PC-3 (cell line): ENCODE results near the gene BAIAP2. TPM values are rescaled to one million over a fixed set of nuclear protein-coding genes. Genes with fewer than 3 reads are reported as not detected.
A peak's percentile ranks its signal among the peaks of the same experiment; 100 is the strongest.

Experiments used
- ATAC-seq: fragments of 200-7000 bp; cut with Tn5 transposase; 2 replicates; pipeline ENCODE4 v1.9.1; 2020; ENCODE audit warnings: mild to moderate bottlenecking, moderate library complexity
- BruUV-seq: library from RNA; stranded (reverse); fragments of 400-500 nt; replicated peaks from 2 replicates; lab custom pipeline; 2021; lab: Mats Ljungman, UMichigan
- CTCF ChIA-PET: fragments of 300-600 bp; sonication (Branson Sonifier 250); formaldehyde crosslinking; loops from one replicate; lab custom pipeline; 2022; ENCODE audit warnings: antibody characterized with exemption; lab: Charles Lee
- POLR2A ChIA-PET: fragments of 300-600 bp; sonication (Branson Sonifier 250); formaldehyde crosslinking; loops from one replicate; lab custom pipeline; 2022; ENCODE audit warnings: antibody characterized with exemption; ENCODE audit not compliant: unreplicated experiment; lab: Charles Lee
- DNase-seq: peaks from one replicate; pipeline ENCODE4 v3.0.0-alpha.2; 2015
- H2AFZ ChIP-seq: fragments of 300-600 bp; sonication (generic); 2 replicates; pipeline ENCODE4 v1.6.0; 2016; ENCODE audit warnings: antibody characterized with exemption, low read length
- H3F3A ChIP-seq: fragments of 300-600 bp; sonication (generic); one replicate; pipeline ENCODE4 v1.6.0; 2017; ENCODE audit warnings: antibody characterized with exemption, low read length, control low read depth, mild to moderate bottlenecking; ENCODE audit not compliant: unreplicated experiment
- H3K27ac ChIP-seq: fragments of 300-600 bp; sonication (generic); 2 replicates; pipeline ENCODE4 v1.5.1; 2016; ENCODE audit warnings: mild to moderate bottlenecking, low read length
- H3K27me3 ChIP-seq: fragments of 300-600 bp; sonication (generic); 2 replicates; pipeline ENCODE4 v1.6.1; 2016; ENCODE audit warnings: low read length, mixed read lengths
- H3K36me3 ChIP-seq: fragments of 300-600 bp; sonication (generic); 2 replicates; pipeline ENCODE4 v1.6.1; 2016; ENCODE audit warnings: low read depth, mixed run types, low read length, mixed read lengths
- H3K4me1 ChIP-seq: fragments of 300-600 bp; sonication (generic); 2 replicates; pipeline ENCODE4 v1.5.1; 2016; ENCODE audit warnings: low read length; ENCODE audit not compliant: insufficient read depth
- H3K4me2 ChIP-seq: fragments of 300-600 bp; sonication (generic); 2 replicates; pipeline ENCODE4 v1.6.0; 2016; ENCODE audit warnings: low read length
- H3K4me3 ChIP-seq: fragments of 300-600 bp; sonication (generic); 2 replicates; pipeline ENCODE4 v1.5.1; 2016; ENCODE audit warnings: mild to moderate bottlenecking, low read length, mixed read lengths
- H3K79me2 ChIP-seq: fragments of 300-600 bp; sonication (generic); 2 replicates; pipeline ENCODE4 v1.6.1; 2017; ENCODE audit warnings: low read length, mixed read lengths
- H3K9ac ChIP-seq: fragments of 300-600 bp; sonication (generic); 2 replicates; pipeline ENCODE4 v1.6.0; 2016; ENCODE audit warnings: mild to moderate bottlenecking, low read length
- H3K9me2 ChIP-seq: fragments of 300-600 bp; sonication (generic); replicated peaks from 2 replicates; pipeline ENCODE4 v1.6.1; 2016; ENCODE audit warnings: mixed run types, low read length, mixed read lengths
- H3K9me3 ChIP-seq: fragments of 300-600 bp; sonication (generic); 2 replicates; pipeline ENCODE4 v1.6.1; 2016; ENCODE audit warnings: low read length, mixed read lengths
- H4K20me1 ChIP-seq: fragments of 300-600 bp; sonication (generic); 2 replicates; pipeline ENCODE4 v1.6.1; 2016; ENCODE audit warnings: low read length, mixed read lengths
- EZH2 ChIP-seq: fragments of 300-600 bp; sonication (generic); IDR thresholded peaks from one replicate; pipeline ENCODE4 v1.6.1; 2017; ENCODE audit warnings: antibody characterized with exemption, mild to moderate bottlenecking, low read length; ENCODE audit not compliant: unreplicated experiment
- EZH2phosphoT487 ChIP-seq: fragments of 300-600 bp; sonication (generic); IDR thresholded peaks from 2 replicates; pipeline ENCODE4 v1.6.1; 2018; ENCODE audit warnings: mild to moderate bottlenecking, antibody characterized with exemption, low read length, borderline replicate concordance
- intact Hi-C: fragments of 100-400 bp; cut with micrococcal nuclease; formaldehyde crosslinking; loops from 2 replicates; pipeline ENCODE4 v1.9.0; 2023
- total RNA-seq: library from RNA; depleted of rRNA; stranded (reverse); fragments of >200 nt; gene quantifications from 2 replicates; pipeline ENCODE4 v1.2.3, GENCODE V29; 2014
- TF ChIP-seq, protein P1 (sequence below): fragments of 300-600 bp; sonication (generic); conservative IDR thresholded peaks from 2 replicates; pipeline ENCODE4 v1.5.1; 2017; ENCODE audit warnings: antibody characterized with exemption, low read depth, mild to moderate bottlenecking, low read length

Gene BAIAP2
- total RNA-seq, 1 experiment from 2014 or later: 56.9 TPM

DNA sequence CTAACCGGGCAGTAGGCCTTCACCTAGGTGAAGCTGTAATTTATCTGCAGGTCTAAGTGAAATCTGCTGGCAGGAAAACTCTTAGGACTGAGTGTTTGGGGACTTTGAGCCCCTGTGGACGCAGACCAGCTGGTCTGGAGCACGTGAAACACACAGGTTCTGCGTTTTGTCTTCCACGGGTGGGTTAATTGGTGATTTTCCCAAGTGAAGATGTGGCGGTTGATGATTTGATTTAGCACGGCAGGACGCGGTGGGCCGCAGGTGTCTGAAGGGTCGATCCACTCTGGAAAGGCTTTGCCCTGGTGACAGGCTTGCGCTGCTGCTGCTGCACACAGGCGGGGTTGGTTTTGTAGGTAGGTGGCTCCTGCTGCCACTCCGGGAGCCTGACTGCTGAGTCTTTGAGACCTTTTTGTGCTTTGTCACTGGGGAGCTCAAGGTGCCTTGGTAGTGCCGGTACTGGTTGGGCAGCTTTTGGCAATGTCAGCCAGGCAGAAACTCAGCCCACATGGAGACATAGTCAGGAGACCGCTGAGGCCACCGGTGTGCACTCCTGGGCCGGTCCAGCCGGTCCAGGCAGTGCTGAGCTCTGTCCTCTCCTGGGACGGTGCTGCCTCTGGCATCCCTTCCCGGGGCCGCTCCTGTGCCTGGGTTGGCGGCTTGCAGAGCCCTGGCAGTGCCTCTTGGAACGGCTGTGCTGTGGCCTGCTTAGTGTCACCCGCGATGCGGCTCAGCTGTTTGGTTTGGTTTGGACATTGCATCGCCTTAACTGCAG, 2.3 kb downstream of the BAIAP2 start:
- peaks cover 73% of the 10 kb centered on the region for H3K79me2 ChIP-seq
- H3K27me3 ChIP-seq: no peaks in the 10 kb centered on the region
- peak; percentile 39 for ATAC-seq
- intact Hi-C loops: no loop called here
- no peaks in the 10 kb centered on the region for H3K9me2 ChIP-seq
- peak overlapping the region; percentile 77 for H3K27ac ChIP-seq
- H3K4me2 ChIP-seq: peak overlapping the region; percentile 91
- H3K9ac ChIP-seq: peak overlapping the region; percentile 64
- CTCF ChIA-PET: interaction anchor here (0.6 to 1.8 kb wide), 4 partner anchors 11 to 107 kb away, joined by 3 to 8 read pairs (median 4); no protein-coding TSS in a partner anchor
- BruUV-seq: TSS peak; percentile 35
- TF ChIP-seq, protein P1, sequence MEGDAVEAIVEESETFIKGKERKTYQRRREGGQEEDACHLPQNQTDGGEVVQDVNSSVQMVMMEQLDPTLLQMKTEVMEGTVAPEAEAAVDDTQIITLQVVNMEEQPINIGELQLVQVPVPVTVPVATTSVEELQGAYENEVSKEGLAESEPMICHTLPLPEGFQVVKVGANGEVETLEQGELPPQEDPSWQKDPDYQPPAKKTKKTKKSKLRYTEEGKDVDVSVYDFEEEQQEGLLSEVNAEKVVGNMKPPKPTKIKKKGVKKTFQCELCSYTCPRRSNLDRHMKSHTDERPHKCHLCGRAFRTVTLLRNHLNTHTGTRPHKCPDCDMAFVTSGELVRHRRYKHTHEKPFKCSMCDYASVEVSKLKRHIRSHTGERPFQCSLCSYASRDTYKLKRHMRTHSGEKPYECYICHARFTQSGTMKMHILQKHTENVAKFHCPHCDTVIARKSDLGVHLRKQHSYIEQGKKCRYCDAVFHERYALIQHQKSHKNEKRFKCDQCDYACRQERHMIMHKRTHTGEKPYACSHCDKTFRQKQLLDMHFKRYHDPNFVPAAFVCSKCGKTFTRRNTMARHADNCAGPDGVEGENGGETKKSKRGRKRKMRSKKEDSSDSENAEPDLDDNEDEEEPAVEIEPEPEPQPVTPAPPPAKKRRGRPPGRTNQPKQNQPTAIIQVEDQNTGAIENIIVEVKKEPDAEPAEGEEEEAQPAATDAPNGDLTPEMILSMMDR: no peak
- TF ChIP-seq EZH2 (no peak), EZH2phosphoT487 (no peak)
- peaks cover 51% of the 10 kb centered on the region for H3K4me1 ChIP-seq
- H3K4me3 ChIP-seq: peak overlapping the region; percentile 92
- H2AFZ ChIP-seq: no peak overlapping the region
- POLR2A ChIA-PET: interaction anchor here (0.7 kb wide), 2 partner anchors 13 to 64 kb away, joined by 3 read pairs; no protein-coding TSS in a partner anchor
- no peaks in the 10 kb centered on the region for H3K9me3 ChIP-seq
- no peaks in the 10 kb centered on the region for H3F3A ChIP-seq
- H3K36me3 ChIP-seq: peaks cover 3% of the 10 kb centered on the region; the same call in 1 of the 2 replicates
- DNase-seq: peak; percentile 93
- peaks cover 56% of the 10 kb centered on the region for H4K20me1 ChIP-seq

DNA sequence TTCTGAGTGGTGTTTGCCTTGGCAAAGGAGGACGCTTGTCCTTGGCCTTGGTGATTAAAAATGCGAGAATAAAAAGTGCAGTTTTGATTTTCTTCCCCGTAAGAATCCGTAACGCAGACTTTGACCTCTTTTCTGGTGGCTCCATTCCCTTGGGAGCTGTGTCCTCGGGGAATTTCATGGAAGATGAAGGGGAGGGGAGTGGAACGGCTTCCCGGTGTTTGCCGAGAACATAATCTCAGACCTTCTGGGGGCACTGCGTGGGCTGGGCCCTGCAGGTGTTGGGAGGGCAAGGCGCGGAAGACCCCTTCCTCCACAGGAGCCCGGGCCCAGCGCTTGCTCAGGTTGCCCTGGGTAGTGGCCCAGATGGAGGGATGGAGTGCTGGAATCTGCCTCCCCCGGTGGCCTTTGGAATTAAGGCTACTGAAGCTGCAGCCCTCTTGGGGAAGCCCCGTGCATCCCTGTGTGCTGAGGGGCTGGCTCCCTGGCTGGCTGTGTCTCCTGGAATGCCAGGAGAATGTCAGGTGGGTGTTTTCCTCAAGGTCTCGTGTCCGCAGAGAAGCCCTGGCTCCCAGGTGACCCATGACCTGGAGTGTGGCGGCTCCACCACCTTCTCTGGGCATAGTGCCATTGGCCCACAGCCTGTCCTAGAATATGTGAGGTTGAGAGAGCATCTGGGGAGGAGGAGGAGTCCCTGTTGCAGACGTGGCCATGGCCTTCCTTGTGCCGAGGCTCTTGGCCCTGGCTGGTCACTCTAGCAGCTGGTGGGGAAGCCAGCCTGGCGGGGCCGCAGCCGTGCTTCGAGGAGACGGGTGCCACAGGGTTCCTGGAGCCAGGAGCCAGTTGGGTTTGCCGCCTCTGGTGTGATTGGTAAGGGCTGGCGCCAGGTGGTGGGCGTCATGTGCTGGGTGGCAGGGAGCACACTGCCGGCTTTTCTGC, 3.1 kb downstream of the BAIAP2 start:
- Histone ChIP-seq H3K9ac (peak overlapping the region; percentile 25; the same call in 1 of the 2 replicates), H3K27ac (peak overlapping the region; percentile 77), H3K36me3 (peaks cover 3% of the 10 kb centered on the region; the same call in 1 of the 2 replicates), H3F3A (no peaks in the 10 kb centered on the region), H3K4me1 (peaks cover 52% of the 10 kb centered on the region), H3K27me3 (no peaks in the 10 kb centered on the region), H2AFZ (no peak overlapping the region), H3K4me2 (peak overlapping the region; percentile 91), H3K4me3 (peak overlapping the region; percentile 92), H4K20me1 (peaks cover 56% of the 10 kb centered on the region), H3K9me2 (no peaks in the 10 kb centered on the region), H3K79me2 (peaks cover 82% of the 10 kb centered on the region), H3K9me3 (no peaks in the 10 kb centered on the region)
- ChIA-PET POLR2A (no interaction called here), CTCF (interaction anchor here (0.6 to 1.8 kb wide), 3 partner anchors 12 to 64 kb away, joined by 3 to 8 read pairs (median 4); no protein-coding TSS in a partner anchor)
- intact Hi-C loops: no loop called here
- ATAC-seq (no peak), DNase-seq (no peak)
- TF ChIP-seq, protein P1: no peak
- TF ChIP-seq EZH2phosphoT487 (no peak), EZH2 (no peak)
- BruUV-seq: no TSS peak
